Esophagus squamous epithelium (tissue), 4 donors: ENCODE data around the gene MINDY3.

Experiments
- POLR2A ChIP-seq, 4 donors: fragments of 450-650 bp; IDR thresholded peaks; one replicate each; pipeline ENCODE4 v1.6.1; 2017; ENCODE audit warnings: antibody characterized with exemption in 4 of 4, mild to moderate bottlenecking in 4 of 4, moderate library complexity in 3 of 4
- TF ChIP-seq, protein P1 (sequence below), 6 experiments: fragments of 450-650 bp in 4 of 6; fragments of 200-600 bp in 2 of 6; sonication (generic) in 2 of 6; IDR thresholded peaks; one replicate each; pipeline ENCODE4 v1.5.1; 2016 to 2019; ENCODE audit warnings: antibody characterized with exemption in 6 of 6, mild to moderate bottlenecking in 4 of 6, moderate library complexity in 4 of 6

DNA sequence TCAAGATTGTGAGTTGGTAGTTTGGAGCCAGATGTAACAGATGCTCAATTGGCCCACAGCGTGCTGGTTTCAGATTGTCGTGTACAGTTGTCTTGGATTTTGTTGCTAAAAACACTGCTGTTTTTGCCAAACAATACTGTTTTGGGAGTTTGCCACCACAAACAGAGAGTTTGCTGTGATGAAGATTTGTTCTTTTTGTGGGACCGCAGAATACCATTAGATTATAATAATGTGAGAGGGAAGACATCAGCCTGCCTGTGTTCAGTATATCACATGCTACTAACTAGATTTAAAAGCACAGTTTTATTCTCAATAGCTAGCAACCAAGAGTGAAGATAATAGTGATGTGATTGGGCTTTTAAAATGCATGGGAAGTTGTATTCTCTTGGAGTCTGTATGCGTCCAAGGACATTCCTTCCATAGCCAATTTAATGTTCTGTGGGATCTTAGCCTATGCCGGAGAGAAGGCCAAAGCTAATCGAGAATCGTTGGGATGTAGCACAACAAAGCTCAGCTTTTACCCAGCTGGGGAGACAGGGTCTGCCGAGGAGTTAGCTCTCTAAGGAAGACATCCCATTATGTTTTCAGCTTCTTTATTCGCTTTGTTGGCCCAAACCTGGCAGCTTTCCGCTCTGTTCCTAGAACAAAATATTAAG lies 121.9 kb downstream of the MINDY3 start:
- TF ChIP-seq, protein P1, sequence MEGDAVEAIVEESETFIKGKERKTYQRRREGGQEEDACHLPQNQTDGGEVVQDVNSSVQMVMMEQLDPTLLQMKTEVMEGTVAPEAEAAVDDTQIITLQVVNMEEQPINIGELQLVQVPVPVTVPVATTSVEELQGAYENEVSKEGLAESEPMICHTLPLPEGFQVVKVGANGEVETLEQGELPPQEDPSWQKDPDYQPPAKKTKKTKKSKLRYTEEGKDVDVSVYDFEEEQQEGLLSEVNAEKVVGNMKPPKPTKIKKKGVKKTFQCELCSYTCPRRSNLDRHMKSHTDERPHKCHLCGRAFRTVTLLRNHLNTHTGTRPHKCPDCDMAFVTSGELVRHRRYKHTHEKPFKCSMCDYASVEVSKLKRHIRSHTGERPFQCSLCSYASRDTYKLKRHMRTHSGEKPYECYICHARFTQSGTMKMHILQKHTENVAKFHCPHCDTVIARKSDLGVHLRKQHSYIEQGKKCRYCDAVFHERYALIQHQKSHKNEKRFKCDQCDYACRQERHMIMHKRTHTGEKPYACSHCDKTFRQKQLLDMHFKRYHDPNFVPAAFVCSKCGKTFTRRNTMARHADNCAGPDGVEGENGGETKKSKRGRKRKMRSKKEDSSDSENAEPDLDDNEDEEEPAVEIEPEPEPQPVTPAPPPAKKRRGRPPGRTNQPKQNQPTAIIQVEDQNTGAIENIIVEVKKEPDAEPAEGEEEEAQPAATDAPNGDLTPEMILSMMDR (IDR thresholded peaks at IDR 0.05): no peak
- no peak for TF ChIP-seq POLR2A (IDR thresholded peaks at IDR 0.05)
